H9 (cell line): ENCODE results near the gene RBM15. TPM values are rescaled to one million over a fixed set of nuclear protein-coding genes. Genes with fewer than 3 reads are reported as not detected.

ENCODE experiments used
- DNase-seq: peaks from one replicate; pipeline ENCODE4 v3.0.0-alpha.2; 2017
- H2AFZ ChIP-seq: one replicate; pipeline ENCODE4 v1.6.1; 2013; ENCODE audit warnings: mild to moderate bottlenecking, low read length, control low read depth, moderate library complexity
- H2AK5ac ChIP-seq: 2 replicates; pipeline ENCODE4 v1.6.1; 2013; ENCODE audit warnings: low read length, control low read depth, mixed read lengths; ENCODE audit not compliant: insufficient read length
- H2BK120ac ChIP-seq: one replicate; pipeline ENCODE4 v1.6.1; 2013; ENCODE audit warnings: low read depth, mild to moderate bottlenecking, low read length, control low read depth, inconsistent platforms; ENCODE audit not compliant: poor library complexity, severe bottlenecking
- H2BK12ac ChIP-seq: 2 replicates; pipeline ENCODE4 v1.6.1; 2013; ENCODE audit warnings: low read length, control low read depth, mixed read lengths, low read depth; ENCODE audit not compliant: insufficient read length
- H2BK15ac ChIP-seq: 2 replicates; pipeline ENCODE4 v1.6.1; 2013; ENCODE audit warnings: low read depth, low read length, control low read depth
- H2BK20ac ChIP-seq: one replicate; pipeline ENCODE4 v1.6.1; 2013; ENCODE audit warnings: low read depth, mild to moderate bottlenecking, low read length, control low read depth, inconsistent platforms; ENCODE audit not compliant: poor library complexity, severe bottlenecking
- H2BK5ac ChIP-seq: 2 replicates; pipeline ENCODE4 v1.6.1; 2013; ENCODE audit warnings: low read length, control low read depth, mixed read lengths; ENCODE audit not compliant: insufficient read length
- H3K14ac ChIP-seq: 2 replicates; pipeline ENCODE4 v1.6.1; 2013; ENCODE audit warnings: low read length, control low read depth; ENCODE audit not compliant: insufficient read depth
- H3K18ac ChIP-seq: 2 replicates; pipeline ENCODE4 v1.6.1; 2013; ENCODE audit warnings: low read depth, mild to moderate bottlenecking, mixed read lengths, low read length, control low read depth; ENCODE audit not compliant: insufficient read length
- H3K23ac ChIP-seq: 2 replicates; pipeline ENCODE4 v1.6.1; 2013; ENCODE audit warnings: low read length, control low read depth, mixed read lengths, low read depth; ENCODE audit not compliant: insufficient read length
- H3K23me2 ChIP-seq: 2 replicates; pipeline ENCODE4 v1.6.1; 2013; ENCODE audit warnings: low read depth, mild to moderate bottlenecking, mixed read lengths, low read length, control low read depth; ENCODE audit not compliant: insufficient read length, poor library complexity, severe bottlenecking
- H3K27ac ChIP-seq: 2 replicates; pipeline ENCODE4 v1.5.1; 2013; ENCODE audit warnings: low read length, control low read depth, mixed read lengths, low read depth; ENCODE audit not compliant: insufficient read length
- H3K27me3 ChIP-seq: 2 replicates; pipeline ENCODE4 v1.6.1; 2013; ENCODE audit warnings: low read length, control low read depth, inconsistent platforms; ENCODE audit not compliant: insufficient read depth
- H3K4ac ChIP-seq: 2 replicates; pipeline ENCODE4 v1.6.1; 2013; ENCODE audit warnings: low read depth, mild to moderate bottlenecking, control low read depth, inconsistent platforms, low read length, moderate library complexity
- H3K4me1 ChIP-seq: 2 replicates; pipeline ENCODE4 v1.6.1; 2013; ENCODE audit warnings: low read length, control low read depth, inconsistent platforms; ENCODE audit not compliant: insufficient read depth
- H3K4me2 ChIP-seq: 2 replicates; pipeline ENCODE4 v1.6.1; 2013; ENCODE audit warnings: low read length, control low read depth, mixed read lengths; ENCODE audit not compliant: insufficient read length, insufficient read depth
- H3K56ac ChIP-seq: 2 replicates; pipeline ENCODE4 v1.6.1; 2013; ENCODE audit warnings: low read depth, mild to moderate bottlenecking, mixed read lengths, low read length, control low read depth; ENCODE audit not compliant: insufficient read length
- H3K79me1 ChIP-seq: 2 replicates; pipeline ENCODE4 v1.6.1; 2013; ENCODE audit warnings: low read depth, mild to moderate bottlenecking, moderate library complexity, low read length, control low read depth, inconsistent platforms; ENCODE audit not compliant: insufficient read depth, poor library complexity, severe bottlenecking
- H3K79me2 ChIP-seq: 2 replicates; pipeline ENCODE4 v1.6.1; 2013; ENCODE audit warnings: low read length, control low read depth, inconsistent platforms; ENCODE audit not compliant: insufficient read depth
- H3K9ac ChIP-seq: 2 replicates; pipeline ENCODE4 v1.6.1; 2013; ENCODE audit warnings: low read length, control low read depth, mixed read lengths; ENCODE audit not compliant: insufficient read length; ENCODE audit errors: extremely low read depth
- H3K9me3 ChIP-seq: one replicate; pipeline ENCODE4 v1.6.1; 2013; ENCODE audit warnings: low read depth, low read length, inconsistent platforms; ENCODE audit not compliant: control insufficient read depth
- H3T11ph ChIP-seq: one replicate; pipeline ENCODE4 v1.6.1; 2013; ENCODE audit warnings: mild to moderate bottlenecking, low read length, control low read depth, inconsistent platforms
- H4K20me1 ChIP-seq: one replicate; pipeline ENCODE4 v1.6.1; 2013; ENCODE audit not compliant: control insufficient read depth, insufficient read length, insufficient read depth
- H4K5ac ChIP-seq: 2 replicates; pipeline ENCODE4 v1.6.1; 2013; ENCODE audit warnings: low read depth, mild to moderate bottlenecking, mixed read lengths, low read length, control low read depth; ENCODE audit not compliant: insufficient read length
- H4K8ac ChIP-seq: replicated peaks from 2 replicates; pipeline ENCODE4 v1.6.1; 2013; ENCODE audit warnings: low read length, control low read depth, mixed read lengths, low read depth; ENCODE audit not compliant: insufficient read length
- H4K91ac ChIP-seq: 2 replicates; pipeline ENCODE4 v1.6.1; 2013; ENCODE audit warnings: low read depth, mild to moderate bottlenecking, moderate library complexity, mixed read lengths, low read length, control low read depth; ENCODE audit not compliant: insufficient read length
- H3K27ac Mint-ChIP-seq, 3 experiments: 2 replicates in 2 of 3; 3 replicates in 1 of 3; pipeline ENCODE4 v1.8.0; 2020 to 2021; ENCODE audit warnings: mixed read lengths in 3 of 3, mild to moderate bottlenecking in 1 of 3, moderate library complexity in 1 of 3
- H3K27me3 Mint-ChIP-seq: 2 replicates; pipeline ENCODE4 v1.8.0; 2021; ENCODE audit warnings: low read depth, mild to moderate bottlenecking, moderate library complexity, mixed read lengths
- H3K36me3 Mint-ChIP-seq, 3 experiments: 2 replicates in 2 of 3; 3 replicates in 1 of 3; pipeline ENCODE4 v1.8.0; 2020 to 2021; ENCODE audit warnings: low read depth in 3 of 3, mixed read lengths in 3 of 3; ENCODE audit not compliant: insufficient read depth in 1 of 3
- H3K4me1 Mint-ChIP-seq, 2 experiments: 2 replicates each; pipeline ENCODE4 v1.8.0; 2020; ENCODE audit warnings: mixed read lengths in 2 of 2
- H3K4me3 Mint-ChIP-seq, 2 experiments: 2 replicates in 1 of 2; 3 replicates in 1 of 2; pipeline ENCODE4 v1.8.0; 2020 to 2021; ENCODE audit warnings: mild to moderate bottlenecking in 2 of 2, mixed read lengths in 2 of 2, moderate library complexity in 1 of 2
- H3K9me3 Mint-ChIP-seq, 2 experiments: 2 replicates in 1 of 2; 3 replicates in 1 of 2; pipeline ENCODE4 v1.8.0; 2020; ENCODE audit warnings: mild to moderate bottlenecking in 2 of 2, mixed read lengths in 2 of 2, moderate library complexity in 1 of 2
- WGBS: extraction: QIAGEN DNeasy Blood & Tissue Kit; methylation state at CpG from one replicate; pipeline ENCODE4 v1.1.7; 2013; ENCODE audit warnings: missing lambda C conversion rate, low lambda C conversion rate, mixed read lengths; ENCODE audit not compliant: insufficient read length; ENCODE audit errors: extremely low coverage; 5-methylcytosine and 5-hydroxymethylcytosine counted together
- total RNA-seq: library from RNA; stranded (reverse); gene quantifications from 2 replicates; pipeline ENCODE4 v1.2.1, GENCODE V29; 2021
- TF ChIP-seq, protein P1 (sequence below): fragments of 200-600 bp; sonication (generic); conservative IDR thresholded peaks from 3 replicates; pipeline ENCODE4 v1.8.0; 2021; ENCODE audit warnings: antibody characterized with exemption, mild to moderate bottlenecking

Gene RBM15
- total RNA-seq, 1 experiment from 2014 or later = 62.0 TPM

GRCh38 chr1:110320168-110320518, 19.0 kb upstream of the RBM15 start:
- H2BK120ac ChIP-seq = no peak overlapping the region
- no peak overlapping the region for H3K9ac ChIP-seq
- no peak overlapping the region for H3T11ph ChIP-seq
- H3K23ac ChIP-seq = no peak overlapping the region
- H4K20me1 ChIP-seq = no peaks in the 10 kb centered on the region
- no peak overlapping the region for H2BK20ac ChIP-seq
- H3K56ac ChIP-seq = no peak overlapping the region
- H3K79me1 ChIP-seq = no peaks in the 10 kb centered on the region
- no peak overlapping the region for H2BK5ac ChIP-seq
- no peak overlapping the region for H4K5ac ChIP-seq
- Mint-ChIP-seq H3K36me3 (no peaks in the 10 kb centered on the region), H3K4me3 (no peak overlapping the region), H3K27ac (no peak overlapping the region; a peak in 1 of 7 replicates), H3K9me3 (no peaks in the 10 kb centered on the region; a peak in 1 of 5 replicates), H3K27me3 (peaks cover 2% of the 10 kb centered on the region; the same call in 1 of the 2 replicates), H3K4me1 (no peaks in the 10 kb centered on the region)
- no peak overlapping the region for H3K4me2 ChIP-seq
- no peak overlapping the region for H4K91ac ChIP-seq
- H3K27me3 ChIP-seq = no peaks in the 10 kb centered on the region
- no peak for DNase-seq
- H2BK15ac ChIP-seq = no peak overlapping the region
- H3K18ac ChIP-seq = no peak overlapping the region
- no peak overlapping the region for H3K14ac ChIP-seq
- WGBS = no CpG with 5 or more reads among the region's 1 CpG
- H2AFZ ChIP-seq = no peak overlapping the region
- TF ChIP-seq, protein P1, sequence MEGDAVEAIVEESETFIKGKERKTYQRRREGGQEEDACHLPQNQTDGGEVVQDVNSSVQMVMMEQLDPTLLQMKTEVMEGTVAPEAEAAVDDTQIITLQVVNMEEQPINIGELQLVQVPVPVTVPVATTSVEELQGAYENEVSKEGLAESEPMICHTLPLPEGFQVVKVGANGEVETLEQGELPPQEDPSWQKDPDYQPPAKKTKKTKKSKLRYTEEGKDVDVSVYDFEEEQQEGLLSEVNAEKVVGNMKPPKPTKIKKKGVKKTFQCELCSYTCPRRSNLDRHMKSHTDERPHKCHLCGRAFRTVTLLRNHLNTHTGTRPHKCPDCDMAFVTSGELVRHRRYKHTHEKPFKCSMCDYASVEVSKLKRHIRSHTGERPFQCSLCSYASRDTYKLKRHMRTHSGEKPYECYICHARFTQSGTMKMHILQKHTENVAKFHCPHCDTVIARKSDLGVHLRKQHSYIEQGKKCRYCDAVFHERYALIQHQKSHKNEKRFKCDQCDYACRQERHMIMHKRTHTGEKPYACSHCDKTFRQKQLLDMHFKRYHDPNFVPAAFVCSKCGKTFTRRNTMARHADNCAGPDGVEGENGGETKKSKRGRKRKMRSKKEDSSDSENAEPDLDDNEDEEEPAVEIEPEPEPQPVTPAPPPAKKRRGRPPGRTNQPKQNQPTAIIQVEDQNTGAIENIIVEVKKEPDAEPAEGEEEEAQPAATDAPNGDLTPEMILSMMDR = no peak
- no peaks in the 10 kb centered on the region for H3K9me3 ChIP-seq
- no peaks in the 10 kb centered on the region for H3K4me1 ChIP-seq
- H3K23me2 ChIP-seq = no peaks in the 10 kb centered on the region
- H2BK12ac ChIP-seq = no peak overlapping the region
- H4K8ac ChIP-seq = no peak overlapping the region
- H3K27ac ChIP-seq = no peak overlapping the region
- no peaks in the 10 kb centered on the region for H3K79me2 ChIP-seq
- H2AK5ac ChIP-seq = no peak overlapping the region
- H3K4ac ChIP-seq = no peak overlapping the region
